IMR-90 (cell line): Measurements from ENCODE around the gene GKN2. TPM values are rescaled to one million over a fixed set of nuclear protein-coding genes. Genes with fewer than 3 reads are reported as not detected.

Source experiments
- ATAC-seq: fragments of 200-7000 bp; cut with Tn5 transposase; 2 replicates; pipeline ENCODE4 v1.9.1; 2020; ENCODE audit warnings: low read depth, mild to moderate bottlenecking, moderate library complexity
- BruUV-seq: library from RNA; stranded (reverse); fragments of 400-500 nt; replicated peaks from 2 replicates; lab custom pipeline; 2021; lab: Mats Ljungman, UMichigan
- CTCF ChIA-PET: fragments of 300-600 bp; formaldehyde crosslinking; extraction: SDS; loops from one replicate; lab custom pipeline; 2021; ENCODE audit warnings: antibody characterized with exemption; lab: Yijun Ruan, JAX
- POLR2A ChIA-PET: fragments of 300-600 bp; sonication (Branson Sonifier 250); formaldehyde crosslinking; loops from one replicate; lab custom pipeline; 2022; ENCODE audit warnings: antibody characterized with exemption; ENCODE audit not compliant: unreplicated experiment; lab: Charles Lee
- DNase-seq: peaks from one replicate; pipeline ENCODE4 v3.0.0; 2013
- H2AFZ ChIP-seq: replicated peaks from 2 replicates; pipeline ENCODE3; 2013; ENCODE audit warnings: low read length, mild to moderate bottlenecking; ENCODE audit not compliant: poor library complexity
- H2AK5ac ChIP-seq: 2 replicates; pipeline ENCODE4 v1.6.1; 2013; ENCODE audit warnings: low read depth, low read length, inconsistent platforms
- H2AK9ac ChIP-seq: replicated peaks from 2 replicates; pipeline ENCODE3; 2013; ENCODE audit warnings: mild to moderate bottlenecking, low read depth, low read length, moderate library complexity; ENCODE audit not compliant: poor library complexity
- H2BK120ac ChIP-seq: 2 replicates; pipeline ENCODE4 v1.6.1; 2013; ENCODE audit warnings: low read depth, low read length, inconsistent platforms
- H2BK15ac ChIP-seq: 3 replicates; pipeline ENCODE4 v1.6.1; 2013; ENCODE audit warnings: low read depth, low read length, inconsistent platforms
- H2BK20ac ChIP-seq: 2 replicates; pipeline ENCODE4 v1.6.1; 2013; ENCODE audit warnings: low read depth, mild to moderate bottlenecking, inconsistent platforms, low read length, moderate library complexity
- H2BK5ac ChIP-seq: 2 replicates; pipeline ENCODE4 v1.6.1; 2013; ENCODE audit warnings: mild to moderate bottlenecking, low read depth, low read length, inconsistent platforms; ENCODE audit not compliant: poor library complexity, severe bottlenecking
- H3K14ac ChIP-seq: replicated peaks from 2 replicates; pipeline ENCODE4 v1.6.1; 2013; ENCODE audit warnings: low read depth, low read length, inconsistent platforms
- H3K18ac ChIP-seq: 2 replicates; pipeline ENCODE4 v1.6.1; 2013; ENCODE audit warnings: low read depth, low read length, control low read depth
- H3K23ac ChIP-seq: 2 replicates; pipeline ENCODE4 v1.6.1; 2013; ENCODE audit warnings: low read depth, low read length, inconsistent platforms
- H3K27ac ChIP-seq: 2 replicates; pipeline ENCODE4 v1.5.1; 2013; ENCODE audit warnings: mild to moderate bottlenecking, control low read depth, low read length; ENCODE audit not compliant: insufficient read depth
- H3K27me3 ChIP-seq: 2 replicates; pipeline ENCODE4 v1.6.1; 2013; ENCODE audit warnings: low read length; ENCODE audit not compliant: control insufficient read depth, insufficient read depth
- H3K36me3 ChIP-seq: 2 replicates; pipeline ENCODE4 v1.6.1; 2013; ENCODE audit warnings: low read length, mixed read lengths; ENCODE audit not compliant: control insufficient read depth, insufficient read depth
- H3K4ac ChIP-seq: 2 replicates; pipeline ENCODE4 v1.6.1; 2013; ENCODE audit warnings: low read depth, low read length, inconsistent platforms
- H3K4me1 ChIP-seq: 2 replicates; pipeline ENCODE4 v1.6.1; 2013; ENCODE audit warnings: low read length, mixed read lengths; ENCODE audit not compliant: control insufficient read depth, insufficient read depth
- H3K4me2 ChIP-seq: 2 replicates; pipeline ENCODE4 v1.6.1; 2013; ENCODE audit warnings: low read depth, mild to moderate bottlenecking, control low read depth, low read length, moderate library complexity
- H3K4me3 ChIP-seq: 2 replicates; pipeline ENCODE4 v1.5.1; 2013; ENCODE audit warnings: low read depth, mild to moderate bottlenecking, control low read depth, low read length, moderate library complexity; ENCODE audit not compliant: insufficient read depth
- H3K56ac ChIP-seq: 2 replicates; pipeline ENCODE4 v1.6.1; 2013; ENCODE audit warnings: low read length, inconsistent platforms; ENCODE audit not compliant: insufficient read depth; ENCODE audit errors: extremely low read depth
- H3K79me1 ChIP-seq, 2 experiments: 2 replicates each; pipeline ENCODE4 v1.6.1; 2013; ENCODE audit warnings: low read length in 2 of 2, inconsistent platforms in 1 of 2, low read depth in 1 of 2
- H3K9ac ChIP-seq: 2 replicates; pipeline ENCODE4 v1.6.1; 2013; ENCODE audit warnings: low read depth, low read length, control low read depth
- H3K9me1 ChIP-seq: 2 replicates; pipeline ENCODE4 v1.6.1; 2013; ENCODE audit warnings: low read length, inconsistent platforms; ENCODE audit not compliant: insufficient read depth
- H3K9me3 ChIP-seq: 2 replicates; pipeline ENCODE4 v1.6.1; 2013; ENCODE audit warnings: low read length; ENCODE audit not compliant: control insufficient read depth, insufficient read depth
- H4K20me1 ChIP-seq: 2 replicates; pipeline ENCODE4 v1.6.1; 2013; ENCODE audit warnings: low read length, inconsistent platforms; ENCODE audit not compliant: insufficient read depth
- H4K5ac ChIP-seq: 2 replicates; pipeline ENCODE4 v1.6.1; 2013; ENCODE audit warnings: mild to moderate bottlenecking, low read depth, low read length, control low read depth
- H4K8ac ChIP-seq, 2 experiments: 2 replicates each; pipeline ENCODE4 v1.6.1; 2013; ENCODE audit warnings: low read depth in 2 of 2, low read length in 2 of 2, control low read depth in 1 of 2, inconsistent platforms in 1 of 2
- H4K91ac ChIP-seq: 2 replicates; pipeline ENCODE4 v1.6.1; 2013; ENCODE audit warnings: low read depth, low read length, inconsistent platforms; ENCODE audit not compliant: insufficient read depth
- BHLHE40 ChIP-seq: fragments of 150-350 bp; IDR thresholded peaks from 2 replicates; pipeline ENCODE4 v1.6.1; 2016; ENCODE audit warnings: mild to moderate bottlenecking, low read depth, low read length
- CEBPB ChIP-seq: IDR thresholded peaks from 2 replicates; pipeline ENCODE4 v1.6.1; 2012; ENCODE audit warnings: low read depth, low read length, improper control_type of control experiment
- CHD1 ChIP-seq: IDR thresholded peaks from 2 replicates; pipeline ENCODE4 v1.6.1; 2012; ENCODE audit warnings: low read depth, low read length, improper control_type of control experiment
- CTCF ChIP-seq: conservative IDR thresholded peaks from 2 replicates; pipeline ENCODE4 v1.5.1; 2012; ENCODE audit warnings: mild to moderate bottlenecking, low read depth, low read length, improper control_type of control experiment
- FOS ChIP-seq: fragments of 150-350 bp; IDR thresholded peaks from 2 replicates; pipeline ENCODE4 v1.6.1; 2016; ENCODE audit warnings: low read depth, low read length
- MXI1 ChIP-seq: IDR thresholded peaks from 2 replicates; pipeline ENCODE4 v1.6.1; 2012; ENCODE audit warnings: low read depth, mild to moderate bottlenecking, low read length, moderate library complexity, borderline replicate concordance
- NFE2L2 ChIP-seq: fragments of 150-350 bp; IDR thresholded peaks from 2 replicates; pipeline ENCODE4 v1.6.1; 2016; ENCODE audit warnings: low read depth, mild to moderate bottlenecking, low read length
- POLR2A ChIP-seq: IDR thresholded peaks from 2 replicates; pipeline ENCODE4 v1.6.1; 2012; ENCODE audit warnings: mild to moderate bottlenecking, low read depth, low read length
- RAD21 ChIP-seq: IDR thresholded peaks from 2 replicates; pipeline ENCODE4 v1.6.1; 2012; ENCODE audit warnings: low read length, improper control_type of control experiment
- RFX5 ChIP-seq: IDR thresholded peaks from 2 replicates; pipeline ENCODE4 v1.8.0; 2012; ENCODE audit warnings: low read depth, mild to moderate bottlenecking, low read length, moderate library complexity
- WGBS, 2 experiments: methylation state at CpG; one replicate each; pipeline versions ENCODE4 v1.1.5 to v1.1.7; 2013; ENCODE audit warnings: missing lambda C conversion rate in 2 of 2; ENCODE audit not compliant: insufficient read length in 1 of 2; ENCODE audit errors: extremely low coverage in 2 of 2; 5-methylcytosine and 5-hydroxymethylcytosine counted together
- dilution Hi-C: fragments of 300-500 bp; cut with HindIII; formaldehyde crosslinking; loops from one replicate; pipeline ENCODE4 v1.14.3; 2018; ENCODE audit warnings: low sequenced_read_pairs; ENCODE audit not compliant: unreplicated experiment
- in situ Hi-C: fragments of 300-500 bp; cut with MboI; formaldehyde crosslinking; loops from 3 replicates; pipeline ENCODE4 v1.14.3; 2019; ENCODE audit warnings: low sequenced_read_pairs, inconsistent platforms, mixed read lengths
- intact Hi-C: fragments of 100-400 bp; cut with micrococcal nuclease; formaldehyde crosslinking; loops from 2 replicates; pipeline ENCODE4 v1.10.0; 2022
- polyA plus RNA-seq, 3 experiments: library from polyadenylated mRNA; depleted of rRNA; stranded (reverse); fragments of >200 nt; gene quantifications; 2 replicates each; pipeline ENCODE4 v1.2.3, GENCODE V29; 2012; ENCODE audit warnings: low replicate concordance in 1 of 3
- total RNA-seq: library from RNA; depleted of rRNA; stranded (reverse); fragments of >200 nt; gene quantifications from 2 replicates; pipeline ENCODE4 v1.2.3, GENCODE V29; 2012
- TF ChIP-seq, protein P1 (sequence below): fragments of 150-350 bp; IDR thresholded peaks from 2 replicates; pipeline ENCODE4 v1.6.1; 2016; ENCODE audit warnings: low read depth, mild to moderate bottlenecking, low read length, moderate library complexity, borderline replicate concordance

The GKN2 gene
- total and polyA plus RNA-seq, 2 of the 4 experiments (the other 2 are of a cell fraction) = not detected

- no peak overlapping the region for H2AK9ac ChIP-seq
- no peak overlapping the region for H3K9ac ChIP-seq
- H3K27ac ChIP-seq = no peak overlapping the region
- intact Hi-C loops = no loop called here
- no peak overlapping the region for H2BK120ac ChIP-seq
- POLR2A ChIA-PET = no interaction called here
- H3K14ac ChIP-seq = no peak overlapping the region
- H3K9me1 ChIP-seq = peaks cover 22% of the 10 kb centered on the region
- H4K91ac ChIP-seq = no peak overlapping the region
- no peak overlapping the region for H4K5ac ChIP-seq
- dilution Hi-C loops = no loop called here
- ATAC-seq (no peak), DNase-seq (no peak)
- H2AK5ac ChIP-seq = no peak overlapping the region
- in situ Hi-C loops = no loop called here
- no peak overlapping the region for H3K18ac ChIP-seq
- no peak overlapping the region for H2BK5ac ChIP-seq
- H4K20me1 ChIP-seq = no peaks in the 10 kb centered on the region
- 100% methylated on average over 1 of the region's 3 CpGs; no CpG with 5 or more reads in 1 of the 2 experiments for WGBS, 2 experiments
- H3K9me3 ChIP-seq = 0 out of 2 replicates have a peak, but pooled peaks cover 2% of the 10 kb centered on the region
- no peaks in the 10 kb centered on the region for H3K36me3 ChIP-seq
- H2BK20ac ChIP-seq = no peak overlapping the region
- no TSS peak for BruUV-seq
- no peak overlapping the region for H4K8ac ChIP-seq
- CTCF ChIA-PET = no interaction called here
- no peak overlapping the region for H3K4me2 ChIP-seq
- H3K4me1 ChIP-seq = peaks cover 26% of the 10 kb centered on the region
- no peak overlapping the region for H2AFZ ChIP-seq
- H3K56ac ChIP-seq = no peak overlapping the region
- TF ChIP-seq FOS (no peak), MXI1 (no peak), CTCF (no peak), POLR2A (no peak), CEBPB (no peak), RFX5 (no peak), BHLHE40 (no peak), RAD21 (no peak), CHD1 (no peak), NFE2L2 (no peak)
- TF ChIP-seq, protein P1, sequence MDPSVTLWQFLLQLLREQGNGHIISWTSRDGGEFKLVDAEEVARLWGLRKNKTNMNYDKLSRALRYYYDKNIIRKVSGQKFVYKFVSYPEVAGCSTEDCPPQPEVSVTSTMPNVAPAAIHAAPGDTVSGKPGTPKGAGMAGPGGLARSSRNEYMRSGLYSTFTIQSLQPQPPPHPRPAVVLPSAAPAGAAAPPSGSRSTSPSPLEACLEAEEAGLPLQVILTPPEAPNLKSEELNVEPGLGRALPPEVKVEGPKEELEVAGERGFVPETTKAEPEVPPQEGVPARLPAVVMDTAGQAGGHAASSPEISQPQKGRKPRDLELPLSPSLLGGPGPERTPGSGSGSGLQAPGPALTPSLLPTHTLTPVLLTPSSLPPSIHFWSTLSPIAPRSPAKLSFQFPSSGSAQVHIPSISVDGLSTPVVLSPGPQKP = no peak
- H2BK15ac ChIP-seq = no peak overlapping the region
- no peaks in the 10 kb centered on the region for H3K79me1 ChIP-seq
- no peak overlapping the region for H3K23ac ChIP-seq
- H3K4me3 ChIP-seq = no peak overlapping the region
- no peak overlapping the region for H3K4ac ChIP-seq
- H3K27me3 ChIP-seq = no peaks in the 10 kb centered on the region
These were observed 13.8 kb downstream of the GKN2 start for GRCh38 chr2:68938938-68939337.
